ENCODE data around the gene NPAS3. TPM values are rescaled to one million over a fixed set of nuclear protein-coding genes. Genes with fewer than 3 reads are reported as not detected.

NPAS3 gene
- total and polyA plus RNA-seq, 2 of the 13 experiments (the other 11 are each of a cell fraction or from before 2014, with no cell fraction given), result not detected

- FAIRE-seq, result no peak
- no peak overlapping the region for H2AFZ ChIP-seq (ENCODE audit: low read length)
- intact Hi-C loops (cut with micrococcal nuclease; ENCODE audit: unreplicated experiment), result no loop called here
- no peak for TF ChIP-seq ZNF564 (CRISPR knock-in tag; IDR thresholded peaks at IDR 0.05)
- TF ChIP-seq ZNF703 (CRISPR knock-in tag; IDR thresholded peaks at IDR 0.05; ENCODE audit: borderline replicate concordance), result no peak
- TF ChIP-seq ZNF326 (CRISPR knock-in tag; IDR thresholded peaks at IDR 0.05; ENCODE audit: borderline replicate concordance), result no peak
- DNase-seq (ENCODE audit: low spot score), result no peak
- no peaks in the 10 kb centered on the region for H3K79me2 ChIP-seq (ENCODE audit: insufficient read depth, low read length)
- ATAC-seq, result no peak
- POLR2A ChIA-PET, result no interaction called here
- in situ Hi-C loops (cut with HindIII; ENCODE audit: extremely low pct_ligation_motif_present, low pct_unique_long_range_greater_than_20kb), result no loop called here
- H3K27ac ChIP-seq (ENCODE audit: extremely low read length, insufficient read depth, low read length), result no peak overlapping the region
- no peaks in the 10 kb centered on the region for H4K20me1 ChIP-seq (ENCODE audit: insufficient read depth, low read length)
- no peak overlapping the region for H3K4me2 ChIP-seq (ENCODE audit: low read depth, low read length)
- no peaks in the 10 kb centered on the region for H3K36me3 ChIP-seq (replicated peaks in 1 of 2; ENCODE audit: control insufficient read depth in 1 of 2, insufficient read depth in 2 of 2, low read length in 2 of 2)
- H3K4me3 ChIP-seq (replicated peaks in 1 of 3; ENCODE audit: insufficient read depth in 1 of 3, low read depth in 2 of 3, low read length in 3 of 3), result no peak overlapping the region
- H3K9ac ChIP-seq (ENCODE audit: insufficient read depth, low read depth, low read length), result no peak overlapping the region
- H3K27me3 ChIP-seq (ENCODE audit: control insufficient read depth in 1 of 2, insufficient read depth in 2 of 2, low read length in 2 of 2), result no peaks in the 10 kb centered on the region
- no peaks in the 10 kb centered on the region for H3K4me1 ChIP-seq (ENCODE audit: insufficient read depth, low read length)
- CTCF ChIA-PET (ENCODE audit: low intra/inter-chr PET ratio, low total read pairs), result no interaction called here
- BruUV-seq (replicated peaks), result no TSS peak
- peaks cover 25% of the 10 kb centered on the region for H3K9me3 ChIP-seq (ENCODE audit: low read length)
- 14% methylated on average over 4 of the region's 4 CpGs for WGBS (ENCODE audit: low lambda C conversion rate)
Measured at GRCh38 chr14:33120966-33121365, 182.3 kb downstream of the NPAS3 start.

DNA sequence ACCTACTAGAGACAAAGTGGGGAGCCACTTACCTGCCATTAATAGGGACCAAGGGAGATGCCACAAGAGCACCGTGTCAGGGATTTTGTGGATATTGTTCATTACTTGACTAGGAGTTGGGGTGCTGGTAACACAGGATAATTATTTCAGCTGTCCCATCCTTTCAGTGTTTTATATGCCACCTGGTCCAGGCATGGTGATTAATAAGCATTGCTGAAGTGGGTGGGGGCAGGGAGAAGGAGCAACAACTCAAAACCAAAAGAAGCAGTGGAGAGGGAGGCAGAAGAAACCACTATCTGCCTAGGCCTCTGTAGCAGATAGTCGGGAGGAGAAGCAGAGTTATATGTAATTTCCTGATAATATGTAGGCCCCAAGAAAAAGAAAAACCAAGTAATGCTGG lies 184.6 kb downstream of the NPAS3 start:
- no peak overlapping the region for H3K27ac ChIP-seq (ENCODE audit: extremely low read length, insufficient read depth, low read length)
- FAIRE-seq (no peak), DNase-seq (ENCODE audit: low spot score) (no peak), ATAC-seq (no peak)
- no peak overlapping the region for H3K4me2 ChIP-seq (ENCODE audit: low read depth, low read length)
- POLR2A ChIA-PET, result no interaction called here
- 5% methylated on average over 2 of the region's 2 CpGs for WGBS (ENCODE audit: low lambda C conversion rate)
- H3K79me2 ChIP-seq (ENCODE audit: insufficient read depth, low read length), result no peaks in the 10 kb centered on the region
- no TSS peak for BruUV-seq (replicated peaks)
- no peak overlapping the region for H3K9ac ChIP-seq (ENCODE audit: insufficient read depth, low read depth, low read length)
- no peak overlapping the region for H3K4me3 ChIP-seq (replicated peaks in 1 of 3; ENCODE audit: insufficient read depth in 1 of 3, low read depth in 2 of 3, low read length in 3 of 3)
- intact Hi-C loops (cut with micrococcal nuclease; ENCODE audit: unreplicated experiment) (no loop called here), in situ Hi-C loops (cut with HindIII; ENCODE audit: extremely low pct_ligation_motif_present, low pct_unique_long_range_greater_than_20kb) (no loop called here)
- CTCF ChIA-PET (ENCODE audit: low intra/inter-chr PET ratio, low total read pairs), result no interaction called here
- peaks cover 25% of the 10 kb centered on the region for H3K9me3 ChIP-seq (ENCODE audit: low read length)
- no peak overlapping the region for H2AFZ ChIP-seq (ENCODE audit: low read length)
- H3K36me3 ChIP-seq (replicated peaks in 1 of 2; ENCODE audit: control insufficient read depth in 1 of 2, insufficient read depth in 2 of 2, low read length in 2 of 2), result no peaks in the 10 kb centered on the region
- H3K4me1 ChIP-seq (ENCODE audit: insufficient read depth, low read length), result no peaks in the 10 kb centered on the region
- H3K27me3 ChIP-seq (ENCODE audit: control insufficient read depth in 1 of 2, insufficient read depth in 2 of 2, low read length in 2 of 2), result no peaks in the 10 kb centered on the region
- H4K20me1 ChIP-seq (ENCODE audit: insufficient read depth, low read length), result no peaks in the 10 kb centered on the region
- TF ChIP-seq CENPT (CRISPR knock-in tag; IDR thresholded peaks at IDR 0.05; ENCODE audit: low read depth) (no peak), PHB2 (IDR thresholded peaks at IDR 0.05; ENCODE audit: partially characterized antibody) (no peak), HDAC6 (IDR thresholded peaks at IDR 0.05; ENCODE audit: low read depth, low read length) (no peak), ZNF615 (CRISPR knock-in tag; IDR thresholded peaks at IDR 0.05; ENCODE audit: borderline replicate concordance) (no peak), ZBTB1 (CRISPR knock-in tag; IDR thresholded peaks at IDR 0.05; ENCODE audit: borderline replicate concordance) (no peak), ZNF260 (CRISPR knock-in tag; IDR thresholded peaks at IDR 0.05; ENCODE audit: borderline replicate concordance, low read depth) (no peak), ZNF737 (CRISPR knock-in tag; IDR thresholded peaks at IDR 0.05; ENCODE audit: borderline replicate concordance) (no peak), ZNF761 (CRISPR knock-in tag; conservative IDR thresholded peaks at IDR 0.05) (no peak), ZNF256 (CRISPR knock-in tag; conservative IDR thresholded peaks at IDR 0.05) (no peak)
- TF ChIP-seq, protein P1, sequence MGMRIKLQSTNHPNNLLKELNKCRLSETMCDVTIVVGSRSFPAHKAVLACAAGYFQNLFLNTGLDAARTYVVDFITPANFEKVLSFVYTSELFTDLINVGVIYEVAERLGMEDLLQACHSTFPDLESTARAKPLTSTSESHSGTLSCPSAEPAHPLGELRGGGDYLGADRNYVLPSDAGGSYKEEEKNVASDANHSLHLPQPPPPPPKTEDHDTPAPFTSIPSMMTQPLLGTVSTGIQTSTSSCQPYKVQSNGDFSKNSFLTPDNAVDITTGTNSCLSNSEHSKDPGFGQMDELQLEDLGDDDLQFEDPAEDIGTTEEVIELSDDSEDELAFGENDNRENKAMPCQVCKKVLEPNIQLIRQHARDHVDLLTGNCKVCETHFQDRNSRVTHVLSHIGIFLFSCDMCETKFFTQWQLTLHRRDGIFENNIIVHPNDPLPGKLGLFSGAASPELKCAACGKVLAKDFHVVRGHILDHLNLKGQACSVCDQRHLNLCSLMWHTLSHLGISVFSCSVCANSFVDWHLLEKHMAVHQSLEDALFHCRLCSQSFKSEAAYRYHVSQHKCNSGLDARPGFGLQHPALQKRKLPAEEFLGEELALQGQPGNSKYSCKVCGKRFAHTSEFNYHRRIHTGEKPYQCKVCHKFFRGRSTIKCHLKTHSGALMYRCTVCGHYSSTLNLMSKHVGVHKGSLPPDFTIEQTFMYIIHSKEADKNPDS (CRISPR knock-in tag; IDR thresholded peaks at IDR 0.05), result no peak
- TF ChIP-seq, protein P2, sequence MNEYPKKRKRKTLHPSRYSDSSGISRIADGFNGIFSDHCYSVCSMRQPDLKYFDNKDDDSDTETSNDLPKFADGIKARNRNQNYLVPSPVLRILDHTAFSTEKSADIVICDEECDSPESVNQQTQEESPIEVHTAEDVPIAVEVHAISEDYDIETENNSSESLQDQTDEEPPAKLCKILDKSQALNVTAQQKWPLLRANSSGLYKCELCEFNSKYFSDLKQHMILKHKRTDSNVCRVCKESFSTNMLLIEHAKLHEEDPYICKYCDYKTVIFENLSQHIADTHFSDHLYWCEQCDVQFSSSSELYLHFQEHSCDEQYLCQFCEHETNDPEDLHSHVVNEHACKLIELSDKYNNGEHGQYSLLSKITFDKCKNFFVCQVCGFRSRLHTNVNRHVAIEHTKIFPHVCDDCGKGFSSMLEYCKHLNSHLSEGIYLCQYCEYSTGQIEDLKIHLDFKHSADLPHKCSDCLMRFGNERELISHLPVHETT (CRISPR knock-in tag; conservative IDR thresholded peaks at IDR 0.05), result no peak
- TF ChIP-seq, protein P3, sequence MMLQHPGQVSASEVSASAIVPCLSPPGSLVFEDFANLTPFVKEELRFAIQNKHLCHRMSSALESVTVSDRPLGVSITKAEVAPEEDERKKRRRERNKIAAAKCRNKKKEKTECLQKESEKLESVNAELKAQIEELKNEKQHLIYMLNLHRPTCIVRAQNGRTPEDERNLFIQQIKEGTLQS (CRISPR knock-in tag; IDR thresholded peaks at IDR 0.05), result no peak

Measured in HepG2 (cell line).